Measurements from ENCODE around the gene CMYA5. TPM values are rescaled to one million over a fixed set of nuclear protein-coding genes. Genes with fewer than 3 reads are reported as not detected.

CMYA5 gene
- total RNA-seq, 1 experiment from 2014 or later, result 0.15 TPM

DNA sequence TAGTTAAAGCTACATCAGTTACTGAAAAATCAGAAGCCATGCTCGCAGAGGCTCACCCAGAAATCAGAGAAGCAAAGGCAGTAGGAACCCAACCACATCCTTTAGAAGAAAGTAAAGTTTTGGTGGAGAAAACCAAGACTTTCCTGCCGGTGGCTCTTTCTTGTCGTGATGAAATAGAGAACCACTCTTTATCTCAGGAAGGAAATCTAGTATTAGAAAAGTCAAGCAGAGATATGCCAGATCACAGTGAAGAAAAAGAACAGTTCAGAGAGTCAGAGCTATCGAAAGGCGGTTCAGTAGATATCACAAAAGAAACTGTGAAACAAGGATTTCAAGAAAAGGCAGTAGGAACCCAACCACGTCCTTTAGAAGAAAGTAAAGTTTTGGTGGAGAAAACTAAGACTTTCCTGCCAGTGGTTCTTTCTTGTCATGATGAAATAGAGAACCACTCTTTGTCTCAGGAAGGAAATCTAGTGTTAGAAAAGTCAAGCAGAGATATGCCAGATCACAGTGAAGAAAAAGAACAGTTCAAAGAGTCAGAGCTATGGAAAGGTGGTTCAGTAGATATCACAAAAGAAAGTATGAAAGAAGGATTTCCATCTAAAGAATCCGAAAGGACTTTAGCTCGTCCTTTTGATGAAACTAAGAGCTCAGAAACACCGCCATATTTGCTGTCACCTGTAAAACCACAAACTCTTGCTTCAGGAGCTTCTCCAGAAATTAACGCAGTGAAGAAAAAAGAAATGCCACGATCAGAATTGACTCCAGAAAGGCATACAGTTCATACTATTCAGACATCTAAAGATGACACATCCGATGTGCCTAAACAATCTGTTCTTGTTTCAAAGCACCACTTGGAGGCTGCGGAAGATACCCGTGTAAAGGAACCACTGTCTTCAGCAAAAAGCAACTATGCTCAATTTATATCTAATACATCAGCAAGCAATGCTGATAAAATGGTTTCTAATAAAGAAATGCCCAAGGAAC is 47.2 kb downstream of the CMYA5 start:
- Histone ChIP-seq H4K20me1 (ENCODE audit: low read length) (no peaks in the 10 kb centered on the region), H3K4me3 (ENCODE audit: low read length) (no peak overlapping the region), H3K9me2 (replicated peaks; ENCODE audit: low read length) (no peaks in the 10 kb centered on the region), H3K9me3 (ENCODE audit: low read length) (no peaks in the 10 kb centered on the region), H3K36me3 (ENCODE audit: low read depth, low read length) (no peaks in the 10 kb centered on the region), H3K27ac (ENCODE audit: low read length) (no peak overlapping the region), H3K4me1 (ENCODE audit: insufficient read depth, low read length) (no peaks in the 10 kb centered on the region), H3K9ac (ENCODE audit: low read length) (no peak overlapping the region), H3F3A (ENCODE audit: low read length, unreplicated experiment) (no peaks in the 10 kb centered on the region), H3K27me3 (ENCODE audit: low read length) (peaks cover 86% of the 10 kb centered on the region), H3K4me2 (ENCODE audit: low read length) (no peak overlapping the region), H3K79me2 (ENCODE audit: low read length) (no peaks in the 10 kb centered on the region), H2AFZ (ENCODE audit: low read length) (no peak overlapping the region)
- ATAC-seq (no peak), DNase-seq (no peak)
- intact Hi-C loops (cut with micrococcal nuclease), result no loop called here
- BruUV-seq (replicated peaks), result no TSS peak
- TF ChIP-seq CTCF (conservative IDR thresholded peaks at IDR 0.05; ENCODE audit: low read depth, low read length) (no peak), EZH2 (IDR thresholded peaks at IDR 0.05; ENCODE audit: low read length, unreplicated experiment) (no peak), EZH2phosphoT487 (IDR thresholded peaks at IDR 0.05; ENCODE audit: borderline replicate concordance, low read length) (no peak)
- POLR2A ChIA-PET (ENCODE audit: unreplicated experiment), result no interaction called here
- CTCF ChIA-PET, result no interaction called here

DNA sequence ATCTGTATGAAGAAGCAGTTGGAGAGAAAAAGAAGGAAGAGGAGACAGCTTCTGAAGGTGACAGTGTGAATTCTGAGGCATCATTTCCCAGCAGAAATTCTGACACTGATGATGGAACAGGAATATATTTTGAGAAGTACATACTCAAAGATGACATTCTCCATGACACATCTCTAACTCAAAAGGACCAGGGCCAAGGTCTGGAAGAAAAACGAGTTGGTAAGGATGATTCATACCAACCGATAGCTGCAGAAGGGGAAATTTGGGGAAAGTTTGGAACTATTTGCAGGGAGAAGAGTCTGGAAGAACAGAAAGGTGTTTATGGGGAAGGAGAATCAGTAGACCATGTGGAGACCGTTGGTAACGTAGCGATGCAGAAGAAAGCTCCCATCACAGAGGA is 48.7 kb downstream of the CMYA5 start:
- BruUV-seq (replicated peaks), result no TSS peak
- no peak for DNase-seq
- Histone ChIP-seq H4K20me1 (ENCODE audit: low read length) (no peaks in the 10 kb centered on the region), H3K27ac (ENCODE audit: low read length) (no peak overlapping the region), H3K4me2 (ENCODE audit: low read length) (no peak overlapping the region), H3K9me2 (replicated peaks; ENCODE audit: low read length) (no peaks in the 10 kb centered on the region), H2AFZ (ENCODE audit: low read length) (no peak overlapping the region), H3K4me3 (ENCODE audit: low read length) (no peak overlapping the region), H3K9ac (ENCODE audit: low read length) (no peak overlapping the region), H3K79me2 (ENCODE audit: low read length) (no peaks in the 10 kb centered on the region), H3F3A (ENCODE audit: low read length, unreplicated experiment) (no peaks in the 10 kb centered on the region), H3K9me3 (ENCODE audit: low read length) (no peaks in the 10 kb centered on the region), H3K36me3 (ENCODE audit: low read depth, low read length) (no peaks in the 10 kb centered on the region), H3K27me3 (ENCODE audit: low read length) (peaks cover 78% of the 10 kb centered on the region), H3K4me1 (ENCODE audit: insufficient read depth, low read length) (no peaks in the 10 kb centered on the region)
- ChIA-PET POLR2A (ENCODE audit: unreplicated experiment) (no interaction called here), CTCF (no interaction called here)
- TF ChIP-seq EZH2 (IDR thresholded peaks at IDR 0.05; ENCODE audit: low read length, unreplicated experiment) (no peak), EZH2phosphoT487 (IDR thresholded peaks at IDR 0.05; ENCODE audit: borderline replicate concordance, low read length) (no peak), CTCF (conservative IDR thresholded peaks at IDR 0.05; ENCODE audit: low read depth, low read length) (no peak)
- ATAC-seq, result no peak
- intact Hi-C loops (cut with micrococcal nuclease), result no loop called here

- Histone ChIP-seq H3K36me3 (ENCODE audit: low read depth, low read length) (no peaks in the 10 kb centered on the region), H3K9ac (ENCODE audit: low read length) (no peak overlapping the region), H3K9me2 (replicated peaks; ENCODE audit: low read length) (no peaks in the 10 kb centered on the region), H3K4me1 (ENCODE audit: insufficient read depth, low read length) (no peaks in the 10 kb centered on the region), H3K27me3 (ENCODE audit: low read length) (peaks cover 57% of the 10 kb centered on the region), H2AFZ (ENCODE audit: low read length) (no peak overlapping the region), H3K27ac (ENCODE audit: low read length) (no peak overlapping the region), H3K4me2 (ENCODE audit: low read length) (no peak overlapping the region), H3K9me3 (ENCODE audit: low read length) (no peaks in the 10 kb centered on the region), H3K4me3 (ENCODE audit: low read length) (no peak overlapping the region), H3F3A (ENCODE audit: low read length, unreplicated experiment) (no peaks in the 10 kb centered on the region), H4K20me1 (ENCODE audit: low read length) (no peaks in the 10 kb centered on the region), H3K79me2 (ENCODE audit: low read length) (no peaks in the 10 kb centered on the region)
- ChIA-PET CTCF (no interaction called here), POLR2A (ENCODE audit: unreplicated experiment) (no interaction called here)
- no peak for DNase-seq
- no TSS peak for BruUV-seq (replicated peaks)
- intact Hi-C loops (cut with micrococcal nuclease), result no loop called here
- no peak for ATAC-seq
- TF ChIP-seq CTCF (conservative IDR thresholded peaks at IDR 0.05; ENCODE audit: low read depth, low read length) (no peak), EZH2phosphoT487 (IDR thresholded peaks at IDR 0.05; ENCODE audit: borderline replicate concordance, low read length) (no peak), EZH2 (IDR thresholded peaks at IDR 0.05; ENCODE audit: low read length, unreplicated experiment) (no peak)
These were observed 53.0 kb downstream of the CMYA5 start for GRCh38 chr5:79742549-79743136.
